Measurements from ENCODE around the gene EFNA4. TPM values are rescaled to one million over a fixed set of nuclear protein-coding genes. Genes with fewer than 3 reads are reported as not detected.

The EFNA4 gene
- polyA plus RNA-seq, 3 donors: 2.3 to 8.0 (median 4.1) TPM

GRCh38 chr1:155060736-155061135 lies 2.8 kb upstream of the EFNA4 start:
- Mint-ChIP-seq H3K27ac (no peak overlapping the region), H3K27me3 (ENCODE audit: low read depth in 3 of 3) (peaks cover 4 to 9% (median 6%) of the 10 kb centered on the region in 3 donors), H3K9me3 (no peaks in the 10 kb centered on the region), H3K4me3 (no peak overlapping the region), H3K4me1 (peaks cover 33% of the 10 kb centered on the region), H3K36me3 (peaks cover 45 to 60% of the 10 kb centered on the region in 2 donors)
- H3K4me2 ChIP-seq (replicated peaks; ENCODE audit: extremely low read depth, low read length, poor library complexity, severe bottlenecking): no peak overlapping the region
- H3K4me3 ChIP-seq (replicated peaks in 1 of 3; ENCODE audit: low read depth in 2 of 3, low read length in 3 of 3): no peak overlapping the region
- no peak overlapping the region for H2AFZ ChIP-seq (ENCODE audit: insufficient read depth, low read depth, low read length, poor library complexity, severe bottlenecking)
- WGBS (ENCODE audit: insufficient coverage): 100% methylated on average over 4 of the region's 8 CpGs
- no peak overlapping the region for H3K27ac ChIP-seq (ENCODE audit: low read depth in 1 of 2, low read length in 2 of 2)
- TF ChIP-seq CTCF (IDR thresholded peaks at IDR 0.05): no peak
- H3K9me3 ChIP-seq (replicated peaks in 1 of 2; ENCODE audit: control insufficient read depth in 1 of 2, insufficient read depth in 1 of 2, low read length in 2 of 2): no peaks in the 10 kb centered on the region
- H3K4me1 ChIP-seq (ENCODE audit: control insufficient read depth in 1 of 2, insufficient read depth in 2 of 2, low read length in 2 of 2): peaks cover 26 to 41% of the 10 kb centered on the region in 2 donors
- intact Hi-C loops (cut with micrococcal nuclease): loop anchor here (5.0 kb wide), 2 partner anchors 58 to 88 kb away; partner anchors contain the start of genes CKS1B (in 1 of the 2), SHC1 (in 1 of the 2) and ZBTB7B (in 1 of the 2)
- peaks cover 51 to 57% of the 10 kb centered on the region in 2 donors for H3K36me3 ChIP-seq (replicated peaks in 1 of 2; ENCODE audit: control insufficient read depth in 1 of 2, insufficient read depth in 2 of 2, low read length in 2 of 2)
- H4K20me1 ChIP-seq (ENCODE audit: insufficient read depth, low read length): peaks cover 79% of the 10 kb centered on the region
- no peak for DNase-seq
- no peak overlapping the region for H3K9ac ChIP-seq (ENCODE audit: insufficient read depth, low read length, poor library complexity, severe bottlenecking)
- peaks cover 0 to 5% of the 10 kb centered on the region in 2 donors for H3K27me3 ChIP-seq (ENCODE audit: control insufficient read depth in 2 of 2, insufficient read depth in 2 of 2, low read length in 2 of 2)
- peaks cover 12% of the 10 kb centered on the region for H3K79me2 ChIP-seq (ENCODE audit: insufficient read depth, low read length)

GRCh38 chr1:155061381-155062150 lies 2.0 kb upstream of the EFNA4 start:
- peaks cover 26 to 41% of the 10 kb centered on the region in 2 donors for H3K4me1 ChIP-seq (ENCODE audit: control insufficient read depth in 1 of 2, insufficient read depth in 2 of 2, low read length in 2 of 2)
- TF ChIP-seq CTCF (IDR thresholded peaks at IDR 0.05): peak; percentile 97
- H3K36me3 ChIP-seq (replicated peaks in 1 of 2; ENCODE audit: control insufficient read depth in 1 of 2, insufficient read depth in 2 of 2, low read length in 2 of 2): peaks cover 43 to 53% of the 10 kb centered on the region in 2 donors
- peak overlapping the region in 2 of 7 donors; percentile 6 to 61 for H3K27ac Mint-ChIP-seq
- intact Hi-C loops (cut with micrococcal nuclease): loop anchor here (5.0 kb wide), 2 partner anchors 59 to 89 kb away; partner anchors contain the start of genes CKS1B (in 1 of the 2), SHC1 (in 1 of the 2) and ZBTB7B (in 1 of the 2)
- peaks cover 8% of the 10 kb centered on the region for H3K79me2 ChIP-seq (ENCODE audit: insufficient read depth, low read length)
- H3K9ac ChIP-seq (ENCODE audit: insufficient read depth, low read length, poor library complexity, severe bottlenecking): no peak overlapping the region
- peaks cover 0 to 5% of the 10 kb centered on the region in 2 donors for H3K27me3 ChIP-seq (ENCODE audit: control insufficient read depth in 2 of 2, insufficient read depth in 2 of 2, low read length in 2 of 2)
- H3K4me3 Mint-ChIP-seq: peak overlapping the region in 1 of 2 donors; percentile 20
- no peak overlapping the region for H3K4me3 ChIP-seq (replicated peaks in 1 of 3; ENCODE audit: low read depth in 2 of 3, low read length in 3 of 3)
- no peaks in the 10 kb centered on the region for H3K9me3 ChIP-seq (replicated peaks in 1 of 2; ENCODE audit: control insufficient read depth in 1 of 2, insufficient read depth in 1 of 2, low read length in 2 of 2)
- H3K9me3 Mint-ChIP-seq: no peaks in the 10 kb centered on the region
- peaks cover 4 to 9% (median 8%) of the 10 kb centered on the region in 3 donors for H3K27me3 Mint-ChIP-seq (ENCODE audit: low read depth in 3 of 3)
- 22% methylated on average over 12 of the region's 21 CpGs for WGBS (ENCODE audit: insufficient coverage)
- H3K27ac ChIP-seq (ENCODE audit: low read depth in 1 of 2, low read length in 2 of 2): no peak overlapping the region
- no peak overlapping the region for H2AFZ ChIP-seq (ENCODE audit: insufficient read depth, low read depth, low read length, poor library complexity, severe bottlenecking)
- H3K36me3 Mint-ChIP-seq: peaks cover 43 to 57% of the 10 kb centered on the region in 2 donors
- peaks cover 79% of the 10 kb centered on the region for H4K20me1 ChIP-seq (ENCODE audit: insufficient read depth, low read length)
- H3K4me1 Mint-ChIP-seq: peaks cover 33% of the 10 kb centered on the region
- H3K4me2 ChIP-seq (replicated peaks; ENCODE audit: extremely low read depth, low read length, poor library complexity, severe bottlenecking): no peak overlapping the region
- peak; percentile 79 to 83 (median 80) for DNase-seq

All from CD14-positive monocyte (primary cell).